GM19372 (cell line): ENCODE results near the gene CTIF.

Experiments used
- ATAC-seq: cut with Tn5 transposase; IDR thresholded peaks from one replicate; pipeline ENCODE4 v1.9.1; 2021; ENCODE audit warnings: mild to moderate bottlenecking, low read depth, moderate library complexity; ENCODE audit not compliant: unreplicated experiment

The CTIF gene

DNA sequence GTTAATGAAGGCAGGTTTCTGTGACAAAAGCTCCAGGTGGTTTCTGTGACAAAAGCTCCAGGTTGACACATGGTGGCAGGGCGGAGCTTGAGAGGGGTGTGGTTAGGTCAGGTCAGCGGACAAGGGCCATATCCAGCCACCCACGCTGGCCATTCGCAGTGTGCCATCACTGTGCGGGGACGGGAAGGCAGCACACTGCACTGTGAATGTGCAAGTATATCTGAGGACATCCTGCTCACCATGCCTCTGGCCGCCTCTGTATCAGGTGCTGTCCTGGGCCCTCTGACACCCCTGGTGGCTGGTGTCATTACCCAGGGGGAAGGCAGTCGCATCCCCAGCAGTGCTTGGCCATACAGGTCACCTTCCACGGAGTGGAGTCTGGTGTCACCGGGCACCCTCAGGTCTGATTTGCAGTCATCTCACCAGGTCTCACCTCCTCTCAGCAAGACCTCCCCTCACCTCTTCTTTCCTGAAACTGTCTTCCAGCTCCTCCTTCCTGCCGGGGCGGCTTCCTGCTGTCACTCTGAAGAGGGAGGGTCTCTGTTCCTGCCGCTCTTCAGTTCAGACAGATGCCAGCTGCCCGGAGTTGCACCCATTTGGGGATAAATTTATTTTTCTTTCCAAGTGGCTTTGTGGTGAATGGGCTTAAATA is 34.9 kb downstream of the CTIF start:
- no peak for ATAC-seq

DNA sequence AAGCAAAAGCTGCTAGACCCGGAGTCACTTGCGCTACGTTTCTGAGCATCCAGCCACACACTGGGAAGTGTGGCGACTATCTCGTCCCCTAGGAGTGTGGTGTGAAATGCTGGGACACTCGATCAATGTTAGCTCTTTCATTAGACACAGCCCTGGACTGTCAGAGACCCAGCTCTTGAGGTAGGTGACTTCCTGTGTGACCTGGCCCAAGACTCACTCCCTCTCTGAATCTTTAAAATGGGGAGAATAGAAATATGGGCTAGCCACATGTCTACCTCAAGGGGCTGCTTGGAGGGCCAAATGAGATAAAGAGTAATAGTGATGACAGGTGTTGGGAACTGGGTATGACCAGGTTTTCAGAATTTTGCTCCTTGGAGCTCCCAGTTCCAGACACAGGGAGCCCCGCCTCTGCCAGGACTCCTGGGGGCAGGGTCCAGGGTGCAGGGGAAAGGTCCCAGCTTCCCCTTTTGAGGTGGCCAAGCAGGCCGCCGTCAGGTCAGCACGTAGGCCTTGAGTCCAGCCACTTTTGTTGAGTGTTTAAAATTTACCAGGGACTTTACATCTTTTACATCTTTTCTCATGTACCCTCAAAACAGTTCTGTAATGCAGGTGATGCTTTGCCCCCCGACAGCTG is 36.0 kb downstream of the CTIF start:
- no peak for ATAC-seq

DNA sequence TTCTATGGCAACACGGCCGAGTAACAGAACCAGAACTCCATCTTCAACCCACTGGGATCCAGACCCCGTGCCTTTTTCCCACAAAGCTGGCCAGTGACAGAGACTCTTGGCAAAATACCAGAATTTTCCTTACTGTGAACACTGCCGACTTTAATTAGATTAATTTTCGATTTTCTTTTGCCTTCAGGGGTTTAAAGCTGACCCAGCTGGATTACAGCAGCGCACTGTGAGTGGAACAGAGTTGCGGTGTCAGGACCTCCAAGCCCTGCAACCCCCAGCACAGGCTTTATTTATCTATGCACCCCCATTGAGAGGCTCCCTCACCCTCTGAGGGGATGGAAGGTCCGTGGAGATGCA is 36.4 kb downstream of the CTIF start:
- ATAC-seq: no peak

GRCh38 chr18:48575658-48576456 is 37.0 kb downstream of the CTIF start:
- no peak for ATAC-seq

DNA sequence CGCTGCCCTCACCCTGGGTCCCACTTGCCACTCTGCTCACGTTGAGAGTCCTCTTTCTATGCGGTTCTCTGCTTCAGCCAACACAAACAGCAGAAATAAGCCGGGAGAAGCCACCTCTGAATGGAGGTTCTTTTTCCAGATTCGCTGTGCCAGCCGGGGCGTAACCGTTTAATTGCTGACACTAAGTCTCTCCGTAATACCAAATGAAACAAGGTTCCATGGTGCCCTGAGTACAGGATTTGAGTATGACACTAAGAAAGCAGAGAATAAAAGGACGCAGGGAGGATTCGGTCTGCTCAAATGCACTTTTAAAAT is 37.6 kb downstream of the CTIF start:
- ATAC-seq: no peak

DNA sequence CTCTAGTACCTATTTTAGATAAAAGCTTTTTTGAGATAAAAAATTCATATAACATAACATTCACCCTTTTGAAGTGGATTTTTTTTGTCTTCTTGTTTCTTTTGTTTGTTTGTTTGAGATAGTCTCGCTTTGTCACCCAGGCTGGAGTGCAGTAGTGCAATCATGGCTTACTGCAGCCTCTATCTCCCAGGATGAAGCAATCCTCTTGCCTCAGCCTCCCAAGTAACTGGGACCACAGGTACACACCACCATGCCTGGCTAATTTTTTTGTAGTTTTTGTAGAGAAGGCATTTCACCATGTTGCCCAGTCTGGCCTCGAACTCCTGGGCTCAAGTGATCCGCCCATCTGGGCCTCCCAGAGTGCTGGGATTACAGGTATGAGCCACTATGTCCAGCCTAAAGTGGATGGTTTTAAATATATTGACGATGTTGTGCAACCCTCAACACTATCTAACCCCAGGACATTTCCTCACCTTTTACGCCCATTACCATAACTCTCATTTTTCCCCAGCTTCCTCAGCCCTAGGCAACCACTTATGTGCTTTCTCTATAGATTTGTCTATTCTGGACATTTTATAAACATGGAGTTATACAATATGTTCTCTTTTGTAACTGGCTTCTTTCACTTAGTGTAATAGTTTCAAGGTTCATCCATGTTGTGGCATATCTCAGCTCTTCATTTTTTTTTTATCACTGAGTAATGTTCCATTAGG is 38.8 kb downstream of the CTIF start:
- no peak for ATAC-seq

DNA sequence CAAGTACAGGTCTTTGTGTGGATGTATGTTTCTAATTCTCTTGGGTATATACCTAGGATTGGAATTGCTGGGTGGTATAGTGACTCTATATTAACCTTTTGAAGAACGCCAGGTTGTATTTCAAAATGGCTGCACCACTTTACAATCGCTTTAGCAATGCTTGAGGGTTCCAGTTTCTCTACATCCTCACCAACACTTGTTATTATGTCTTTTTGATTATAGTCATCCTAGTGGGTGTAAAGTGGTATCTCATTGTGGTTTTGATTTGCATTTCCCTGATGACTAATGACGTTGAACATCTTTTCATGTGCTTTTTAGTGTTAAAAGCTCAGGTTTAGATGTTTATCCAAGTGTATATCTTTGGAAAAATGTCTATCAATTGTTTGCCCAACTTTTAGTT is 39.5 kb downstream of the CTIF start:
- ATAC-seq: no peak

- no peak for ATAC-seq
Observed at GRCh38 chr18:48580066-48580465, 41.2 kb downstream of the CTIF start.

- ATAC-seq: no peak
Observed at GRCh38 chr18:48580782-48581181, 42.0 kb downstream of the CTIF start.

DNA sequence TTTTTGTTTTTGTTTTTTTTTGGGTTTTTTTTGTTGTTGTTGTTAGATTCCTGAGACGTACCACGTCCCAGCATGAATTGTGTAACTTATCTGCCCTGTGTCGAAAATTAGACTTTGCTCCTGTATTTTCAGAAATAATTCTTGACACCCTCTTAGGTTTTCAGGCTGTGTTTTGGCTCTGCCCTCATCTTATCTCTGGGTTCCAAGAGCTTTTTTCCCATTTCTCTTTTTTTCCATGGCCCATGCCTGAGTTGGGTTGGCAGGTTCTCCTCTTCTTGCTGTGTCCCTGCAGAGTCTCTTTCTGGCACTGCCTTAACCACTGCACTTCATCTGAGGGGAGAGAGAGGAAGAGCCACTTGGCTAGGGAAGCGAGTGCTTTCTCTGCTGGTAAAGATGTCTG is 42.4 kb downstream of the CTIF start:
- no peak for ATAC-seq

DNA sequence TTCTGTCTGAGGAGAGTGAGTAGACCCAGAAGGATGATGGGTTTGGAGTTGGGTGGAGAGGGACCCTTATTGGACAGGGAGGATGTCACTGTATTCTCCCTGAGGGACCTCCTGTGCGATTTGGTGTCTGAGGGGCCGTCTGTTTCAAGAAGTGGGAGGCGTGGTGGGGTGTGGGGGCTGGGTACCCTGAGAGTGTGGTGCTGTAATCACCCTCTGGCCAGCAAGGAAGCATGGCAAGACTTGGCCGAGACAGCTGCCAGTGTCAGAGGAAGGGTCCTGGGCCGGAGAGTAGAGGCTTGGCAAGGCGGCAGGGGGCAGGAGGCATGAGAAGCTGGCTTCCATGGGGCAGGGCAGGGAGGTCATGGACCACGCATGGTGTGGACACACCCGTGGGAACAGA is 43.1 kb downstream of the CTIF start:
- no peak for ATAC-seq

- ATAC-seq: no peak
Observed at GRCh38 chr18:48582946-48583345, 44.1 kb downstream of the CTIF start.

DNA sequence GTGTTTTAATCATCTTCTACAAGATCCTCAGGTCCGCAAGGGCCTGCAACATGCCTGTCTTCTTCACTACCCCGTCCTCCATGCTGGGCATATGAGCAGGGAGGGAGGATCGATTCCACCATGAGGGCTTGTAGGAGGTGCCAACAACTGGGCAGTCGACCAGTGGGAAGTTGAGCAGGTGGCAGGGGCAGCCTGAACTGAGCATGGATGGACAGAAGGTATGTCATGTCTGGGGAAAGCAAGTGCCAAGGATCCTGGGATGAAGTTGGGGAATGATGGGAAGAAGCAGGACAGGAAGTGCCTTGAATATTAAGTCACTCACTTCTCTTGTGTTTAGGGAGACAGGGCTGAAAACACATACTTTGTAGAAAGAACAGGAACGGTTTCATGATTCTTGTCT is 44.7 kb downstream of the CTIF start:
- ATAC-seq: no peak

DNA sequence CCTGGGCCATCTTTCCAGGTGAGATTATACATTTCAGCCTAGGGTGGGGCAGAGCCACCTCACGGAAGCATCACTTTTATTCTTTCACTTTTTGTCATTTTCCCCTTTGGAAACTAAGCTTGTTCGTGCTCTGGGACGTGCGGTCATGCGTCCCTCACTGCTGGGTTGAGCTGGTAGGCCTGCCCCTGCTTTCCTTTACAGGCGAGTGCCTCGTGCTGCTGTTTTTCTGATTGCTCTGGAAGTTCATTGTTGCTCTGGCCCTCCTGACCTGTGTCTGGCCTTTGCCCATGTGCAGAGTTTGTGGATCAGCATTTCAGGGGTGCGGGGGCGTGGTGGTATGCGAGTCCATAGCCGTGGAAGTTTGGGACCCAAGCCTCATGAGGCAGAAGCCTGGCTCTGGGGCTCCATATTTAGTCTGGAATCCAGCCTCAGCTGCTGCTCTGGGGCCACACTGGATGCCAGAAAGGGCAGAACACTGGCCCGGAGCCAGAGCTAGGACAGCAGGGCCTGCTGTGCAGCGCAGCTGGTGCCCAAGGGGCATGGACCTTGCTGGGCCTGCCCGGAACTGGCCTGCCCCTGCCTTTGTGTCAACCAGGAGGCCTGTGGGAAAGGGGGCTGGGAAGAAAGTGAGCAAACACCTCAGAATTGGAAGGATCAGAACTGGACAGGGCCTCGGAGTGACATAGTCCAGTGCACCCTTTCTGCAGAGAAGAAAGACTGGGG is 51.1 kb downstream of the CTIF start:
- no peak for ATAC-seq

DNA sequence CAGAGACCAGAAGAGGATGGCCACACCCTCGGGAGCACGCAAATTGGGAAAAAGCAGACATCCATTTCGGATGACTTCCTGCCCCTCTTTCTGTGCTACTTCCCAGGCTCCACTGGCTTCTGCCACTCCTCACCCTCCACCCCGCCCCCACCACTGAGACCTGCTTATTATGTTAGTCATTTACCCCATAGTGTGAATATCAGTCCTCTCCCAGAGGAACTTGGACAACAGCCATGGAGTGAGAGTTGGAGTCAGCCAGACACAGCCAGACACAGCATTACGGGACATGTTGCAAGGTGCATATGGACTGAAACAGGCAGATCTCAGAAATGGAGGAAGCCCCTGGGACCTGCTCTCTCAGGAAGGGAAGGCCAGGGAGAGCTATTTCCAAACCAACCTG is 51.8 kb downstream of the CTIF start:
- ATAC-seq: no peak

DNA sequence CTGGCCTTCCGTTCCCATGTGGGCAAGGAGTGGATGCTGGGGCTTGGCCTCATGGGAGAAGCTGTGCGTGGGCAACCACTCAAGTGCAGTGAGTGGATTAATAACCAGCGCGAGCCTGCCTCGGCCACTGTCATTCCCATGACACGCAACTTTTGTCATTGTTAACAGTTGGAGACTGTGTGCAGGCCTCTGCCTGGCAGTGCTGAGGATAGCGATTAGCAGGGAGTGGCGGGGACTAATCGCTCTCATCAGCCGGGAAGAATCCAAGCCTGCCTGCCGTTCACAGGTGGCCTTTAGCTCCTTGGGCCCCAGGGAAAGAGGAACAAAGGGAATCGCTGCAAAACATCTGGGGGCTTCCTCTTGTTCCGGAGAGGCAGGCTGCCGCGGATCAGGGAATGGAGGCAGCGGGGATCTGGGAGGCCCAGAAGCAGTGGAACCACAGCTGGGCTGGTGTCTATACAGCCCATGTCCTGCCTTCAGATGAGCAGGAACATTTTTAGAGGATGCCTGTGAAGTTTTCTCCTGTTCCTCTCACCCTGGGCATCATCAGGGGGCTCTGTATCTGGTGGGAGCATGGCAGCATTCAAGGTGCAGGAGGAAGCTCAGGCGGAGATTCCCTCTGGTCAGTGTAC is 53.8 kb downstream of the CTIF start:
- ATAC-seq: no peak

GRCh38 chr18:48594471-48595094 is 55.8 kb downstream of the CTIF start:
- no peak for ATAC-seq

GRCh38 chr18:48595703-48596218 is 56.9 kb downstream of the CTIF start:
- ATAC-seq: no peak

DNA sequence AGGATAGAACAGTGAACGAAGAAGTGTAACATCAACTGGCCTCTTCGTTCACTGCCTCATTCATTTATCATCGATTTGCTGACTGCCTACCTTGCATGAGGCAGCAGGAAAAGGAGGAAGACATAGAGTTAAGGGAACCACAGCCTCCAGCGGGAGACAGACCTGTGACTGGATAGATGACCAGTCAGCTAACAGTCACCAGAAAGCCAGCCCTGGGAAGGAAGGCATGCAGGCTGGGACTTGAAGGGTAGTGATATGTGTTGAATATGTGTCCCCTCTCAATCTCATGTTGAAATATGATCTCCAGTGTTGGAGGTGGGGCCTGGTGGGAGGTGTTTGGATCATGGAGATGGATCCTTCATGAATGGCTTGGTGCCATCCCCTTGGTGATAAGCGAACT is 58.3 kb downstream of the CTIF start:
- no peak for ATAC-seq

DNA sequence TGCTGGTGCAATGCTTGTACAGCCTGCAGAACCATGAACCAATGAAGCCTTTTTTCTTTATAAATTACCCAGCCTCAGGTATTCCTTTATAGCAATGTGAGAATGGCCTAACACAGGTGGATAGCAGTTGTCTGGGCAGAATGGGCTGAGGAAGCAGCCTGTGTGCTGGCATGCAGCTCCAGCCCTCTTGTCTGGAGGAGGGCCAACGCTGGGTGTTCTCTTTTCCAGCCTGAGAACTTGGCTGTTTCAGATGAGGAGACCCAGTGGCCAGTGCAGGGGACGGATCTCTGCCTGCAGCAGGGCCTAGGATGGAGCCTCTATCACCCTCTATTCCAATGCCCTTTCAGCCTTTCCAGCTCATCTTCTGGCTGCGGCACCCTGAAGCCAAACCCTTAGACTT is 58.8 kb downstream of the CTIF start:
- no peak for ATAC-seq
